ENCODE data around the gene CNOT3.

CNOT3 gene

DNA sequence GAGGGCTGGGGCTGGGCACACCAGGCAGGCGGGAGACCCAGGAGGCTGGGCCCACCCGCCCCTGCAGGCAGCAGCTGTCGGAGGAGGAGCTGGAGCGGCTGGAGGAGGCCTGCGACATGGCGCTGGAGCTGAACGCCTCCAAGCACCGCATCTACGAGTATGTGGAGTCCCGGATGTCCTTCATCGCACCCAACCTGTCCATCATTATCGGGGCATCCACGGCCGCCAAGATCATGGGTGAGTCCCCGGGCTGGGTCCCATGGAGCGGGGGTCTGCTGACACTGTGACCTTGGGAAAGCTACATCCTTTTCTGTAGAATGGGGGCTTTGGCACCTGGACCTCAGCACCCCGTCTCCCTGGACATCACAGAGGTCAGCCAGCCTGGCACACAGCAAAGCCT lies 13.9 kb upstream of the CNOT3 start:
- no peak for DNase-seq

DNA sequence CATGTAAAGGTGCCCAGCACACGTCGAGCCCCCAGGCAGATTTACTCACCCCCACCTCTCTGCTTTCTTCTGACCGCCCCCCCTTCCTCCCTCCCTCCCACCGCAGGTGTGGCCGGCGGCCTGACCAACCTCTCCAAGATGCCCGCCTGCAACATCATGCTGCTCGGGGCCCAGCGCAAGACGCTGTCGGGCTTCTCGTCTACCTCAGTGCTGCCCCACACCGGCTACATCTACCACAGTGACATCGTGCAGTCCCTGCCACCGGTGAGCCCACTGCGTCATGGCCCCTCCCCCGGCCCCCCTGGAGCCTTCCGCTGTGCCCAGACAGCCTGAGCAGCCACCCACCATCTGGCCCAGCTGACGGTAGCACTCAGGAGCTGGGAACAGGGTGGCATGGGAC lies 13.2 kb upstream of the CNOT3 start:
- DNase-seq = no peak

DNA sequence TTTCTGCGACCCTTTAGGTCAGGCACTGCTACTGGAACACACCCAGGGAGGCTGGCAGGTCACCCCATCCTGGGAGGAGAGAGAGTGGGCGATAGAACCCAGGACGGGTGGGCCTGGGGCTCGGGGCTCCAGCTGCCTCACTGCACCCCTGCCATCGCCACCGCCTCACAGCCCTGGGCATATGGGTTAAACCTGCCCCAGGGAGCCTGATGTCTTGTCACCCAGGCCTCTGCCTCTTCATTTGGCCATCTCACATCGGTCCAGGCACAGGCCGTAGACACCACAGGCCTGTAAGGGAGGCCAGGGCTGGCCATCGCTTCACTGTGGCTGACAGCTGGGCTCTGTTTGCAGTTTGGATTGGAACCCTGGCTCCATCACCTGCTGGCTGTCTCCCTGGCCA lies 11.8 kb upstream of the CNOT3 start:
- no peak for DNase-seq

DNA sequence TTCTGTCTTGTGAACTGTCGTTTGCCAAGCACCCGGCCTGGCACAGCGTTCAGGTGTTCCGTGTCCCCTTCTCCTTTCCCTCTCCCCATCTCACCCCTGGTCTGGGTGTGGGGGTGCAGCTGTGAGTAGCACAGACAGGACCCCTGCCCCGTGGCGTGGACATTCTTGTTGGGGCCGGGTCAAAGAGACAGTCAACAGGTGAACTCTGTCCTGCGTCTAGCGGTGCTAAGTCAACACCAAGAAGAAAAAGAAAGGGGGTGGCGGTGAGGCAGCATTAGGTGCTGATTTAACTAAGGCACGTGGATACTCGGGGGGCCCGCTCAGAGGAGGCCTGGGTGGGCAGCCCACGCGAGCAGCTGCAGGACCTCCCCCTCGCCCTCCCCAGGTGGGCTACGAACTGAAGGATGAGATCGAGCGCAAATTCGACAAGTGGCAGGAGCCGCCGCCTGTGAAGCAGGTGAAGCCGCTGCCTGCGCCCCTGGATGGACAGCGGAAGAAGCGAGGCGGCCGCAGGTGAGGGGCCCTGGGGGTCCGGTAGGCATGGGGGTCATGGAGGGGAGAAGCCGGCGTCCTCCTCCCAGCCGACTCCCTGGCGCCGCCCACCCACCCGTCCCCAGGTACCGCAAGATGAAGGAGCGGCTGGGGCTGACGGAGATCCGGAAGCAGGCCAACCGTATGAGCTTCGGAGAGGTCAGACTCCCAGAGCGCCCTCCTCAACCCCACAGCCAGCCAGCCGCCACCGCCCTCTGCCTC lies 9.7 kb upstream of the CNOT3 start:
- DNase-seq = no peak

- DNase-seq = no peak
Measured at GRCh38 chr19:54128441-54128725, 9.2 kb upstream of the CNOT3 start.

GRCh38 chr19:54128796-54129616 lies 8.6 kb upstream of the CNOT3 start:
- no peak for DNase-seq

DNA sequence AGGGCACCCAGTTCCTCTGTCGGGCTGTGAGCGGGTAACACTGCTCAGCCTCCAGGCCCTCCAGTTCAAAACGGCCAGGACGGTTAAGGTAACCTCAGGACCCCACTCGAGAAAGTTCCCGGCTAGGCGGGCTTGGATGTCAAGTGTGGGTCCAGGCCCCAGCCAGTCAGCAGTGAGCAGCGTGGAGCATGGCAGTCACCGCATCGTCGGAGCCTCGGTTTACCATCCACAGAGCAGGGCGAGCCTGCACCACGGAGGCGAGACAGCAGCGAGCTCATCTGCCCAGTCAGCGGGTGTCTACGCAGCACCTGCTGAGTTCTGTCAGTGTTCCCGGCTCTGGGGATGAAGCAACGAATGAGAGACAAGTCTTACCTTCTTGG lies 8.0 kb upstream of the CNOT3 start:
- no peak for DNase-seq

- DNase-seq = peak; percentile 60
Measured at GRCh38 chr19:54133312-54133956, 4.1 kb upstream of the CNOT3 start.

GRCh38 chr19:54133957-54134590 lies 3.5 kb upstream of the CNOT3 start:
- DNase-seq = no peak

- no peak for DNase-seq
Measured at GRCh38 chr19:54136086-54136863, 1.3 kb upstream of the CNOT3 start.

- peak; percentile 100 for DNase-seq
Measured at GRCh38 chr19:54136864-54137698, 481 bp upstream of the CNOT3 start.

DNA sequence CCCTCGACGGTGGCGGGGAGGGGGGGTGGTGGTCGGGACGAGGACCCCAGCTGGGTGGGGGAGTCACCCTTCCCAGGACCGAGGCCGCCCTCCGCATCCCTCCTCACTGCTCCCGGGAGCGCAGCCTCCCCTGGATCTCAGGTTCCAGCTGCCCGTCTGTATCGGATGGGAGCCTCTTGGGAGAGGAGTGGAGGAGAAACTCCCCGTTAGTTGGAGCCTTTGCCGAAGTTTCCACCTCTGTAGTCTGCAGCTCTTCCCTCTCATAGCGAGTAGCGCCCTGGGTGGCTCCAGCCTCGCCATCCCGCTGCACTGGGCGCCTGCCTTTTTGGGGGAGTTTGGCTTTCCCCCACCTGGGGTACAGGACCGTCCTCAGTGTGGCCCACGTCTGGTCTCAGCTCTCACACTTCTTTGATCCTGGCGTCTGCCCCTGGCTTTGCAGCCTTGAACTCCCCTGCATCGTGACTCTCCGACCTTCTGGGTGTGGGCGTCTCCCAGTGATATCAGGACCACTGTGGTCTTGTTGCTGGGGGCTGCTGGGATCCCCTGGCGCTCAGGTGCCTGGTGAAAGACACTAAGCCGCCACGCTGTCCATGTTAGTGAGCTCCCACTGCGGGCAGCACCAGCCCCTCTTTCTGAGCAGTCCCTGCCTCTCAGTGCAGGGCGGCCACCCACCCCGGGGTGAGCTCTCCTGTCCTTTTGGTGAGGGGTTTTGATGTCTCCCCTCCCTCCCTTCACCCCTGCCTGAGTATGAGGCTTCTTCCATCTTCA lies 1.1 kb downstream of the CNOT3 start:
- DNase-seq = no peak

DNA sequence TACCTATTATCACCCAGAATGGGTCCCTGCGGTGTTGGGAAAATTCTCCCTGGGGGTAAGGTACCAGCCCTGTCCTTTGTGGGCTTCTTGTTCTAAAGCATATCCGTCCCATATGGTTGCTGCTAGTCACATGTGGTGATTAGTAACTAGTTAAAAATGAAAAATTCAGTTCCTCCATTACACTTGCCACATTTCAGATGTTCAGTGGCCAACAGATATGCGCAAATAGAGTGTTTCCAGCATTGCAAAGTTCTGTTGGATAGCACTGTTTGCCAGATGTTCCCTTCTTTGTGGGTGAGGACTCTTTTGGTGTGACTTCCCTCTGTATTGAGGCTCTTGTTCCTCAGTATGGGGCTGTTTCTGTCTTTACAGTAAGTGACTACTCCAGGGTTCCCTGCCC lies 3.8 kb downstream of the CNOT3 start:
- DNase-seq = no peak

- DNase-seq = no peak
Measured at GRCh38 chr19:54142166-54142780, 4.7 kb downstream of the CNOT3 start.

DNA sequence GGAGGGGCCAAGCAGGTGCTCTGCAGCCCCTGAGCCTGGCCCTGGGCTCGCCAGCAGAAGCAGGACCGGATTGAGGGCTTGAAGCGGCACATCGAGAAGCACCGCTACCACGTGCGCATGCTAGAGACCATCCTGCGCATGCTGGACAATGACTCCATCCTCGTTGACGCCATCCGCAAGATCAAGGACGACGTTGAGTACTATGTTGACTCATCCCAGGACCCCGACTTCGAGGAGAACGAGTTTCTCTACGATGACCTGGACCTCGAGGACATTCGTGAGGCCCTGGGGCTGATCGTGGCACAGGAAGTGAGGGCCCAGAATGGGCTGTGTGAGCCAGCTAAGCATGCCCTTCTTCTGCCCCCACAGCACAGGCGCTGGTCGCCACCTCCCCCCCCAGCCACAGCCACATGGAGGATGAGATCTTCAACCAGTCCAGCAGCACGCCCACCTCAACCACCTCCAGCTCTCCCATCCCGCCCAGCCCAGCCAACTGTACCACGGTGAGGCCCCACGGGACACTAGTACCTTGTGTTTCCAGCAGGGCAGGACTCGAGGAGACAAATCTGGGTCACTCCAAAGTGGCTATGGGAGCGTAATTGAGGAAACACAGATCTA lies 8.1 kb downstream of the CNOT3 start:
- no peak for DNase-seq

DNA sequence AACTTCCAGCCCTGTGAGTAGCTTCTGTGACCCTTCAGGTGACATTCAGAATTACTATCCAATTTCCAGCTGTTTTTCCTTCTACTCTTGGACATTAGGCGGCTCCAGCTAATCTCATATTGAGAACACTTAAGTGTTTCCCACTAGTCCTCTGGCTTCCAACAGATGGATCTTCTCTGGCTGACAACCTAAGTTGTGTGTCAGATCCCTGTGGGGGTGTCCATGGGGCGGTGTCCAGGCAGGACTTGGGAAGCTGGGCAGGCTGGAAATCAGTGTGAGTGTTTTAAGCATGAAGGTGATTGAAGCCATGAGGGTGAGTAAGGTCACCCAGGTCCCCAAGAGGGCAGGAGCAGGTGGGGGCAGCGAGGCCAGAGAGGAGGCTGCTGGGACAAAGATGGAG lies 10.1 kb downstream of the CNOT3 start:
- DNase-seq = no peak

DNA sequence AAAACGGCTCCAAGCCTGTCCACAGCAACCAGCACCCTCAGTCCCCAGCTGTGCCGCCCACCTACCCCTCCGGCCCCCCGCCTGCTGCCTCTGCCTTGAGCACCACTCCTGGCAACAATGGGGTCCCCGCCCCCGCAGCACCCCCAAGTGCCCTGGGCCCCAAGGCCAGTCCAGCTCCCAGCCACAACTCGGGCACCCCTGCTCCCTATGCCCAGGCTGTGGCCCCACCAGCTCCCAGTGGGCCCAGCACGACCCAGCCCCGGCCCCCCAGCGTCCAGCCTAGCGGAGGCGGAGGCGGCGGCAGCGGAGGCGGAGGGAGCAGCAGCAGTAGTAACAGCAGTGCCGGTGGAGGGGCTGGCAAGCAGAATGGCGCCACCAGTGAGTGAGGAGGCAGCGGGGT lies 10.6 kb downstream of the CNOT3 start:
- DNase-seq = no peak

- no peak for DNase-seq
Measured at GRCh38 chr19:54149021-54149812, 11.7 kb downstream of the CNOT3 start.

- DNase-seq = no peak
Measured at GRCh38 chr19:54151362-54152035, 13.9 kb downstream of the CNOT3 start.
